Stimulated activated naive CD8-positive, alpha-beta T cell treated with anti-CD3 and anti-CD28 coated beads, Interleukin-15, Interleukin-2, amounts not matched to agents 100 U/mL and 50 U/mL, for 24 hours (primary cell): ENCODE measurements around the gene METTL1.

Experiments used
- ATAC-seq: fragments of 150-1000 bp; cut with Tn5 transposase; one replicate; pipeline ENCODE4 v1.10.0; 2021
- DNase-seq: peaks from one replicate; pipeline ENCODE4 v3.0.0; 2021

The METTL1 gene

GRCh38 chr12:57767305-57767698 is 4.6 kb downstream of the METTL1 start:
- ATAC-seq, result no peak
- no peak for DNase-seq

DNA sequence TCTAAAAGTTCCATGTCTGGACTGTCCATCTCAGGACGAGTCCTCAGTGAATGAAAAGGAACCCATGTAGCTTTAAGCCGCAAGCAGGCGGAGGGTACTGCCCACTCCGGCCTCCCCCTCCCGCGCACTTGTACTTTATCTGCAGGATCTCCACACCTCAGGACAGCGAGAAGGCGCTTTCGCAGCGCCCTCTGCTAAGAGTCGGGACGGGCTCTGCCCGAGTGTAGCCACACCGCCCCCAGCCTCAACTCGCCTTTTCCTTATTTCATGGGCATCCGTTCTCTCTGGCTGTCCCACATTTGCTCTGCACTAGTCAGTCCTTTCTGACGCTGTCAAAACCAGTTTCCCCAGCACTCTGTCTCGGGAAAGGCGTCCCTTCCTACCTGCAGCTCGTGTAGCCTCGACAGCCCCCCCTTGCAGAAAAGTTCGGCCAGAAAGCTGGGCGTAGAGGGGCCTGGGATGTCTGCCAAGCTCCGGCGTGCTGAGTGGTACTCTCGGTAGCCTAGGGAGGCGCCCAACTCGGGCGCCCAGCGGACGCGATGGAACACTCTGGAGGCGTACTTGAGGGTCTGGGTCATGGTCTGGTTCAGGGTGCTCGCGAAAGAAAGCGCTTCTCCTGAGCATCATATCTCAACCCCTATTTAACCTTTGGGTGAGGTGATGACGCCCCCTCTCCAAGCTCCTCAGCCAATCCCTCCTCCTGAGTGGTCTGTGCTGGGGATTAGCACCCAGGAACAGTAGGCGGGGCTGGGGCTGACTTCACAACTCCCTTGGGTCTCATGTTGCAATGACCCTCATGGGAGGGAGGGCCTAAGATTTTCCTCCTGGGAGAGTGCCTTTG is 5.2 kb downstream of the METTL1 start, which contains the start of gene CYP27B1:
TSS of gene CYP27B1 (minus strand) at position 615 of the 841 bp plus-strand sequence. CDS start at position 578, 37 bp downstream.
- DNase-seq, result peak; percentile 52
- ATAC-seq, result peak; percentile 42

DNA sequence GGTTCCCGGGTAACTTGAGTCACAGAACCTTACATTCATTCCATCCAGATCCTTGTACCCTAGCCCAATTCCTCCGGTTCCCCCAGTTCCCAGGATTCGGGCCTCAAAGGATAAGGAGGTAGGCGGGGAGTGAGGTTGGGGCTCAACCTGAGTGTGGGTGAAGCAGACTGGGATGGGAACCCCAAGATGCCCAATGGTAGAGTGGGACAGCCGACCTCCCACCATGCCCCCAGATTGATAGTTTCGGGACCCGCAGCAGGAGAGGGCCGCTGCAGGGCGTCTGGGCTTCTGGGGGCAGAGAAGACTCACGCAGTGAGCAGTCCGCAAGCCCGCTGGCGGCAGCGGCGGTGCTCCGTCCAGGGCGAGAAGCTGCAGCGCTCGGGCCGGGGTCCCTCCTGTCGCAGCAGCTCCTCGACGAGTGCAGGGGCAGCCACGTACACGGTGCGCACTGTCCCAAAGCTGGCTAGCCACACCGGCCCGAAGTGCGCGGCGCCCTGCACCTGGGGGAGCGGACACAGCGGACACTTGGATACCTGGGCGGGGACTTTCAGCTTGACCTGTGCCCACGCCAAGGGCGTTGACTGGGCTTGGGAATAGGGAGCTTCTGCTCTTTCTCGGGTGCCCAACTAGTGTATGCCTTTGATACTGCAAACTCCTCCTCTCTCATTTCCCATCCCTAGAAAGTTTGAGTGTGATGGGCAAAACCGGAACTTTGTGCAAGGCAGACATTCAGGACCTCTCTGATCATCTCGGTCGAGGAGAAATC is 6.0 kb downstream of the METTL1 start:
- ATAC-seq, result peak; percentile 14
- DNase-seq, result peak; percentile 29

- DNase-seq, result peak; percentile 74
- peak; percentile 65 for ATAC-seq
Measured at GRCh38 chr12:57765003-57765697, 6.8 kb downstream of the METTL1 start.

- DNase-seq, result peak; percentile 55
- peak; percentile 0 for ATAC-seq
Measured at GRCh38 chr12:57764662-57765002, 7.3 kb downstream of the METTL1 start.

GRCh38 chr12:57763881-57764661 is 7.8 kb downstream of the METTL1 start:
- DNase-seq (no peak), ATAC-seq (no peak)

DNA sequence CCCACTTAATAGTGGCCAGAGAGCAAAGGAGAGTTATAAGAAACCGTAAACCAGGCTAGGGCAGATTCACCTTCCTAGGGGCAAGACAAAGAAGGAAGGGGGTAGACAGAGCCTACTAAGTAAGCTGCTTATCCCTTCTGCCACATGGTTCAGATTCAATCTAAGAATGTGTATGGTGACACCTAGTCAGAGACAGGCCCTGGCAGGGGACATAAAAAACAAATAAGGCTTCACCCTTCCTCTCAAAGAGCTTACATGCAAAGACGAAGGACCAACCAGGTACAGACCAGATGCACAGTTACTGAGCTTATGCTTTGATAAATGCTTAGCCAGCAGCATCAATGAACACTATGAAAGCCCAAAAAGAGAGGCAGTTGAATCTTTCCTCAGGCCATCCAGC is 9.4 kb downstream of the METTL1 start:
- ATAC-seq, result no peak
- no peak for DNase-seq

- DNase-seq (no peak), ATAC-seq (no peak)
Measured at GRCh38 chr12:57761391-57761998, 10.4 kb downstream of the METTL1 start.

GRCh38 chr12:57760347-57760982 is 11.4 kb downstream of the METTL1 start:
- DNase-seq (no peak), ATAC-seq (no peak)

DNA sequence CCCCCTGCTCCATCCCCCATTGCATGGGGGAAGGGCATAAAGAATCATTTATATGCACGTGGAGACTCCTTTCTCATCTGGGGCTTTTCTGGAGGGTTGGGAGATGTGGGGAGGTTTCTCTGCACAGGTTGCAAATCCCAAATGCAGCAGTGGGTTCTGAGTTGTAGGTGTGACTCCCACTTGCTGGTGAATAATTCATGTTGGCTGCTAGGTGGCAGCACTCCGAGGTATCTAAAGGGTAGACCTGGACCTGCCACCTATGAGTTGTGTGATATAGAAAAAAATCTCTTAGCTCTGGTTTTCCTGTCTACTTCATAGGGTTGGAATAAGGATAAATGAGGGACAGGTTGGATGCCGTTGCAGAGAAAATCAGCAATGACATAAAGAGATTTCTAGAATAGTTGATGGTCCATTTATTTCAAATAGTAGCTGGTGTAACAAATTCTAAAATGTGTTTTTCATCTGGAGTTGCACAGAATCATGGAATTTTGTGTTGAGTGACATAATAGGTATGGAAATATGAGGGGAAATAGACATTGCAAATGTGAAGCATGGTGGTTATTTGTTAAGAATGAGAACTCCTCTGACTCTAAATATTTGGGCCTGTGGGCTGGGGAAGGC is 12.4 kb downstream of the METTL1 start:
- DNase-seq (peak; percentile 48), ATAC-seq (no peak)

DNA sequence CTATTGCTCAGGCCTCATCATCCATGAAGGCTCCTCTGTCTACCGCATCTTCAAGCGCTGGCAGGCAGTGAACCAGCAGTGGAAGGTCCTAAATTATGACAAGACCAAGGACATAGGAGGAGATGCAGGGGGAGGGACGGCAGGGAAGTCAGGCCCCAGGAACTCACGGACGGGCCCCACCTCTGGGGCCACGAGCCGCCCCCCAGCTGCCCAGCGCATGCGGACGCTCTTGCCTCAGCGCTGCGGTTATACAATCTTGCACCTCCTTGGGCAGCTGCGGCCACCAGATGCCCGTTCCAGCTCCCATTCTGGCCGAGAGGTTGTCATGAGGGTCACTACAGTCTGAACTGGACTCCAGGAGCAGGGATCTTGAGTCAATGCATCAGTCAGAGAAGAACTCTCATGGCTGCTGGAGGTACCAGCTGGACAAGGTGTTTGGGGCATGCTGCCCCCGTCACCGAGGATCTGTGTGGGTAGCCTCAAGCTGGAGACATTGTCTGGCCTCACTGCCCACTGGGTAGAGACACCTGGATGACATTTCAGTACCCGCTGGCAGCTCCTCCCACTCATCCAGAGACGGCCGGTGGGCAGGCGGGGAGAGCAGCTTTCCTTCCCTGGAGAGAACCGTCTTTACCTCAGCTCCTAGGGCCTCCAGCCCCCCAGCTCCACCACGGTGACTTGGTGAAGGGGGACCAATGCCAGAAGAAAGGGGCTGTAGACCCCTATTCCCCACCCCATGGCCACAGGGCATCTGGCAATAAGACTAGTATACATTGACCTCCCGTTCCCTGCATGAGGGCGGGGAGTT is 13.1 kb downstream of the METTL1 start:
- DNase-seq, result no peak
- no peak for ATAC-seq

DNA sequence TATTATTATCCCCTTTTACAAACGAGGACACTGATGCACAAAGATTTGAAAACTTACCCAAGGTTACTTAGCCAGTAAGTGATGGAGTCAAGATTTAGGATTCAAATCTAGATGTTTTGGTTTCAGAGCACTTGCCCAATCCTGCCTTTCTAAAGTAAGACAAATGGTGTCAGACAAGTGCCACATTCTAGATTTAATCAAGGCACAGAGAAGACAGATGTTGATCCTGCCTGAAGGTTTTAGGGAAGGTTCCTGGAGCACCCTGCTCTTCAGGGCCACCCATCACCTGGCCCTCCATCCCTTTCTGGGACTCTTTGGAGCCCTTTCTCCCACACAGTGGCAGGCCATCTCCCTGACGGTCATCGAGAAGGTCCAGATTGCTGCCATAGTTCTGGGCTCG is 14.1 kb downstream of the METTL1 start:
- DNase-seq (no peak), ATAC-seq (no peak)

DNA sequence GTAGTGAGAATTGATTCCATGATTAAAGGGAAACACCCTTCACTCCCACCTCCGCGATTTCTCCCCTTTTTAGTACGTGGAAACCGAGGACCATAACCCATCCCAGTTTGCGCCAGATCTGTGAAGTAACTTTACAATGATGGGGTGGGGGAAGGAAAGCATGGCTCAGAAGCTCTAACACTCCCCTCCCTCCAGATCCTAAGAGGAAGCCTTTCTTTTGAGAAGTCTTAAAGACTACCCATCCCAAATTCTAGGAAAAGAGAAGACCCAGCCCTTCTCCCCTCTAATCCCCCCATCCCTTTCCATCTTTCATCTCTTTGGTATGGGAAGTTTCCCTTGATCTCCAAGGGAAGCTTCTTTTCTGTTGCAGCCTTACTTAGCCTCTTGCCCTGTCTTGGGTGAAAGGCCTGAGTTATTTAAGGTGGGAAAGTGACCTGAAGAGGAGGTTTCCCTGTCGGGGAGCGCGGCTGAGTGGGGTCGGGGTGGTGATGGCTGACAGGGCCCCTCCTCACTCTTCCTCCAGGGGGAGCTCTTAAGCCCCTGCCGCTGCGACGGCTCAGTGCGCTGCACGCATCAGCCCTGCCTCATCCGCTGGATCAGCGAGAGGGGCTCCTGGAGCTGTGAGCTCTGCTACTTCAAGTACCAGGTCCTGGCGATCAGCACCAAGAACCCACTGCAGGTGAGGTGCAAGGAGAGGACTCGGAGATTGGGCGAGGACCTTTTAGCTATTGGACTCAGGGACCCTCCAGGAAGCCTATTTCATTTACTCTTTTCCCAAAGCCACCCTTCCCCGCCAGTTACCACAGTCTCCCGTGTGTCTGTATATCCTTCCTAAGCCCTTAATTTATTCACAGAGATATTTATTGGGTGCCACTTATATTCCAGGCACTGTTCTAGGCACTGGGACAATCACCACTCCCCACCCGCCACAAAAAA is 15.2 kb downstream of the METTL1 start:
- ATAC-seq, result peak; percentile 49
- peak; percentile 80 for DNase-seq

- DNase-seq (peak; percentile 45), ATAC-seq (no peak)
Measured at GRCh38 chr12:57755454-57756372, 16.2 kb downstream of the METTL1 start.

- DNase-seq, result no peak
- no peak for ATAC-seq
Measured at GRCh38 chr12:57755194-57755453, 16.8 kb downstream of the METTL1 start.

DNA sequence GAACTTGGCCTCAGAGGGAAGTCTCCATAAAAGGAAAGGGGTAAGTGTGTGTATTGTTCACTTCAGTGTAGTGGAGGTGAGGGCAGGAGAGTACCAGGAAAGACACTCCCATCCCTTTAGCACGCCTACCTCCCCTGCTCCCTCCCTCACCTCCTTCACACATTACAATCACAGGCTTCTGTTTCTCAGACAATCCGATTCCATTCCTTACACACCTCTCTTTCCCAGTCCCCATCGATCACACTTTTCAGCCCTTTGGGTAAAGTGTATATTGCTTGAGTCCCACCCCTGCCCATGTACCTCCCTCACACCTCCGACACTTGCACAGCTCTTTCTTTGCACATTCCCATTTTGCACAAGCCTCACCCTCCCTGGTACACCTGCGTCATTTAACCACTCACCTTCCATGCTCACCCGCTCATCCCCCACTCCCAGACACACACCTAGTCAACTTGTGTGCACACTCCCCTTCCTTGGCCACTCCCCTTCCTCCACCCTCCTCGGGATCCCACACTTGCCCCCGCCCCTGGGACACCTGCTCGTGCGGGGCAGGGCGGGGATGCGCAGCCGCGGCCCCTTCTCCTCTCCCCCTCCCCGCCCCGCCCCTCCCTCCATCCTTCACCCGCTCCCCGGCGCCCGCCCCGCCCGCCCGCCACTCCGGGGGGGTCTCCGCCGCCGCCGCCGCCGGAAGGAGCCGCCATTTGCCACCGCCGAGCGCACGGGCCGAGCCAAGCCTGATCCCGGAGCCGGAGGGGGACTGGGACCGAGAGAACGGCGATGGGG is 17.3 kb downstream of the METTL1 start, which contains the start of gene MARCHF9:
TSS of gene MARCHF9 (plus strand) at position 693 of the 783 bp plus-strand sequence. CDS start 426 bp downstream, outside the sequence.
- peak; percentile 85 for DNase-seq
- ATAC-seq, result peak; percentile 50
